A673 (cell line): ENCODE data around the gene ORC5.

Source experiments
- EZH2 ChIP-seq: fragments of 200-600 bp; sonication (generic); IDR thresholded peaks from 2 replicates; pipeline ENCODE4 v1.6.1; 2017; ENCODE audit warnings: borderline replicate concordance, low read depth, mild to moderate bottlenecking, mixed read lengths, antibody characterized with exemption, low read length; ENCODE audit not compliant: poor library complexity, severe bottlenecking
- TF ChIP-seq, protein P1 (sequence below): fragments of 300-800, 200-600 bp; sonication (generic); conservative IDR thresholded peaks from 2 replicates; pipeline ENCODE4 v1.5.1; 2017; ENCODE audit warnings: low read depth, mild to moderate bottlenecking, antibody characterized with exemption, low read length, moderate library complexity, mixed read lengths

DNA sequence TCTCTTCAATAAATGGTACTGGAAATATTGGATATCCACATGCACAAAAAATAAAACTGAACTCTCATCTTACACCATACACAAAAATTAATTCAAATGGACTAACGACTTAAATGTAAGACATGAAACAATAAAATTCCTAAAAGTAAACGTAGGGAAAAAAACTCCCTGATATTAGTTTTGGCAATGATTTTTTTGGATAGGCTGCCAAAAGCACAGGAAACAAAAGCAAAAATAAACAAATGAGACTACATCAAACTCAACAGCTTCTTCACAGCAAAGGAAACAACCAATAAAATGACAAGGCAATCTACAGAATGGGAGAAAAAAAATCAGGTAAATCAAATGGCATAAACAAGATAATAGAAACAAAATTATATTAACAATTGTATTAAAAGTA, 65.7 kb downstream of the ORC5 start:
- TF ChIP-seq, protein P1, sequence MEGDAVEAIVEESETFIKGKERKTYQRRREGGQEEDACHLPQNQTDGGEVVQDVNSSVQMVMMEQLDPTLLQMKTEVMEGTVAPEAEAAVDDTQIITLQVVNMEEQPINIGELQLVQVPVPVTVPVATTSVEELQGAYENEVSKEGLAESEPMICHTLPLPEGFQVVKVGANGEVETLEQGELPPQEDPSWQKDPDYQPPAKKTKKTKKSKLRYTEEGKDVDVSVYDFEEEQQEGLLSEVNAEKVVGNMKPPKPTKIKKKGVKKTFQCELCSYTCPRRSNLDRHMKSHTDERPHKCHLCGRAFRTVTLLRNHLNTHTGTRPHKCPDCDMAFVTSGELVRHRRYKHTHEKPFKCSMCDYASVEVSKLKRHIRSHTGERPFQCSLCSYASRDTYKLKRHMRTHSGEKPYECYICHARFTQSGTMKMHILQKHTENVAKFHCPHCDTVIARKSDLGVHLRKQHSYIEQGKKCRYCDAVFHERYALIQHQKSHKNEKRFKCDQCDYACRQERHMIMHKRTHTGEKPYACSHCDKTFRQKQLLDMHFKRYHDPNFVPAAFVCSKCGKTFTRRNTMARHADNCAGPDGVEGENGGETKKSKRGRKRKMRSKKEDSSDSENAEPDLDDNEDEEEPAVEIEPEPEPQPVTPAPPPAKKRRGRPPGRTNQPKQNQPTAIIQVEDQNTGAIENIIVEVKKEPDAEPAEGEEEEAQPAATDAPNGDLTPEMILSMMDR = no peak
- TF ChIP-seq EZH2 = no peak
